ENCODE data around the gene OR5L1. TPM values are rescaled to one million over a fixed set of nuclear protein-coding genes. Genes with fewer than 3 reads are reported as not detected.

Gene OR5L1
- total RNA-seq (2022; extraction: Qiagen RNA extraction; ENCODE audit: low read depth), result not detected in 5 replicates

DNA sequence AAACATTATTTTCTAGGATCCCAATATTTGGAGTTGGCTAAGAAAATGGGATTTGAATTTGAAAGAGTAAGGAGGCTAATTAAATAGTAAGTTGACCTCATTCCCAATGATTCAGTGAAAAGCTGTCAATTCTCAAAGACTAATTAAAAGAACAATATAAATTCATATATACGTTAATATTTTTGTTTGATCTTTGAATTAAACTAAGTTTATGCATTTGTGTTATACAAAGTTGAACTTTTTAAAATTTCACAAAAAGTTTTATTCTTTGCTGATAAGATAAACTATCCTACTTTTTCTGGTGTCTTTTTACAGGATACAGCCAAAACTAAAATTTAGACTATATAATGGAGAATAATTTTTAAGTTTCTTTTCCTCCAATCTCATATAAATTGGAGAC, at the start of gene OR5L1:
OR5L1 (plus strand) TSS at position 301 of the 400 bp plus-strand sequence. CDS start 100 bp downstream, outside the sequence.

GRCh38 chr11:55773138-55773537, 38.0 kb upstream of the OR5L1 start, which contains the start of gene OR5D13:
OR5D13 (plus strand) TSS chr11:55773438; CDS start chr11:55773438, 0 bp downstream.

DNA sequence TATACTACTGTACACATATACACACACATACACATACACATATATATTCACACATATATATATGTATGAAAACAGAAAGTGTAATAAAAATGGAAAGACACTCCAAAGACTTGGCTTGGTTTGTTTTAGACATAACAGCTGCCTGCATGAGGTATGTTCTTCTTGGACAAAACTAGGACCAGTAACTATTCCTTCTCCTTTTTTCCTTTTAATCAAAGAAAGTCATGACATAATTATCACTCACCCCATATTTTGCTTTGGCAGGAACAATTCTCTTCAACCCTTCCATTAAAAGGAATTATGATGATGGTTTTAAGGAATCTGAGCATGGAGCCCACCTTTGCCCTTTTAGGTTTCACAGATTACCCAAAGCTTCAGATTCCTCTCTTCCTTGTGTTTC, 15.9 kb upstream of the OR5L1 start, which contains the start of gene OR5D14:
OR5D14 (plus strand) TSS at position 301 of the 400 bp plus-strand sequence; CDS start at position 301, 0 bp downstream.

GRCh38 chr11:55819330-55819729, 8.2 kb downstream of the OR5L1 start, which contains the start of gene OR5D18:
OR5D18 (plus strand) TSS chr11:55819630; CDS start chr11:55819630, 0 bp downstream.

DNA sequence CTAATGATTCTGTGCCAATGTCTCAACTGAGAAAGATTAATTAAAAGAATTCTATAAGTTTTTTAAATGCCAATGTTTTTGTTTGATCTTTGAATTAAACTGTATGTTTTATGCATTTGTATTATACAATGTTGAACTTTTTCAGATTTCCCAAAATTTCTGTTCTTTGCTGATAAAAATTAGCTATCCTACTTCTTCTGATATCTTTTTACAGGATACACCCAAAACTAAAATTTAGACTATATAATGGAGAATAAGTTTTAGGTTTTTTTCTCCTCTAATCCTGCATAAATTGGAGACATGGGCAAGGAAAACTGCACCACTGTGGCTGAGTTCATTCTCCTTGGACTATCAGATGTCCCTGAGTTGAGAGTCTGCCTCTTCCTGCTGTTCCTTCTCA, 15.8 kb downstream of the OR5L1 start, which contains the start of gene OR5L2:
OR5L2 (plus strand) TSS at position 301 of the 400 bp plus-strand sequence; CDS start at position 301, 0 bp downstream.

GRCh38 chr11:55838452-55838851, 27.3 kb downstream of the OR5L1 start, which contains the start of gene OR5D16:
OR5D16 (plus strand) TSS chr11:55838752; CDS start chr11:55838752, 0 bp downstream.

Other genes with a start within 250 kb of the OR5L1 start
- not detected in 5 replicates for gene OR4C16, start 239.2 kb upstream of the OR5L1 start, total RNA-seq (2022; extraction: Qiagen RNA extraction; ENCODE audit: low read depth)
- gene OR4C11, start 203.7 kb upstream of the OR5L1 start, total RNA-seq (2022; extraction: Qiagen RNA extraction; ENCODE audit: low read depth), result not detected in 5 replicates
- gene OR4P4, start 176.3 kb upstream of the OR5L1 start, total RNA-seq (2022; extraction: Qiagen RNA extraction; ENCODE audit: low read depth), result not detected in 5 replicates
- gene OR4S2, start 163.0 kb upstream of the OR5L1 start, total RNA-seq (2022; extraction: Qiagen RNA extraction; ENCODE audit: low read depth), result not detected in 5 replicates
- not detected in 5 replicates for gene OR4C6, start 149.2 kb upstream of the OR5L1 start, total RNA-seq (2022; extraction: Qiagen RNA extraction; ENCODE audit: low read depth)
- gene OR5D13, start 37.9 kb upstream of the OR5L1 start, total RNA-seq (2022; extraction: Qiagen RNA extraction; ENCODE audit: low read depth), result not detected in 5 replicates
- not detected in 5 replicates for gene OR5D14, start 15.8 kb upstream of the OR5L1 start, total RNA-seq (2022; extraction: Qiagen RNA extraction; ENCODE audit: low read depth)
- gene OR5D18, start 8.3 kb downstream of the OR5L1 start, total RNA-seq (2022; extraction: Qiagen RNA extraction; ENCODE audit: low read depth), result not detected in 5 replicates
- not detected in 5 replicates for gene OR5L2, start 15.9 kb downstream of the OR5L1 start, total RNA-seq (2022; extraction: Qiagen RNA extraction; ENCODE audit: low read depth)
- not detected in 5 replicates for gene OR5D16, start 27.4 kb downstream of the OR5L1 start, total RNA-seq (2022; extraction: Qiagen RNA extraction; ENCODE audit: low read depth)
- gene TRIM51, start 71.9 kb downstream of the OR5L1 start, total RNA-seq (2022; extraction: Qiagen RNA extraction; ENCODE audit: low read depth), result not detected in 5 replicates
- not detected in 5 replicates for gene OR5W2, start 103.2 kb downstream of the OR5L1 start, total RNA-seq (2022; extraction: Qiagen RNA extraction; ENCODE audit: low read depth)
- gene OR5I1, start 125.0 kb downstream of the OR5L1 start, total RNA-seq (2022; extraction: Qiagen RNA extraction; ENCODE audit: low read depth), result not detected in 5 replicates
- not detected in 5 replicates for gene OR10AG1, start 158.6 kb downstream of the OR5L1 start, total RNA-seq (2022; extraction: Qiagen RNA extraction; ENCODE audit: low read depth)
- gene OR5F1, start 183.3 kb downstream of the OR5L1 start, total RNA-seq (2022; extraction: Qiagen RNA extraction; ENCODE audit: low read depth), result not detected in 5 replicates
- gene OR5AS1, start 216.3 kb downstream of the OR5L1 start, total RNA-seq (2022; extraction: Qiagen RNA extraction; ENCODE audit: low read depth), result not detected in 5 replicates

Data from A549 treated with DMSO at 1 μM for 4 hours (cell line).